GM21447 (cell line): ENCODE results near the gene RGS14.
A peak's percentile ranks its signal among the peaks of the same experiment; 100 is the strongest.
"Not testable (repeated sequence)": the region's sequence is repeated elsewhere in the genome, so short reads cannot be mapped to it uniquely, and the experiment has no call there.

Experiments
- ATAC-seq: cut with Tn5 transposase; IDR thresholded peaks from one replicate; pipeline ENCODE4 v1.9.1; 2021; ENCODE audit not compliant: unreplicated experiment

RGS14 gene

DNA sequence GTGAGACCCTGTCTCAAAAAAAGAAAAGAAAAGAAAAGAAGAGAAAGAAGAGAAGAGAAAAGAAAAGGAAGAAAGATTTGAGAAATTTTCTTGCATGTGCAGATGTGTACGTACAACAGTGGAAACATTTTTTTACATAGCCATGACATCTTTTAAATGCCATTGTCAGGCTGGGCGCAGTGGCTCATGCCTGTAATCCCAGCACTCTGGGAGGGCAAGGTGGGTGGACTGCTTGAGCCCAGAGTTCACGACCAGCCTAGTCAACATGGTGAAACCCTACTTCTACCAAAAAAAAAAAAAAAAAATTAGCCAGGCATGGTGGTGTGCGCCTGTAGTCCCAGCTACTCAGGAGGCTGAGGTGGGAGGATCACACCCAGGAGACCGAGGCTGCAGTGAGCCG is 12.8 kb upstream of the RGS14 start:
- ATAC-seq, result no peak

GRCh38 chr5:177346820-177347219 is 10.9 kb upstream of the RGS14 start:
- ATAC-seq, result no peak

DNA sequence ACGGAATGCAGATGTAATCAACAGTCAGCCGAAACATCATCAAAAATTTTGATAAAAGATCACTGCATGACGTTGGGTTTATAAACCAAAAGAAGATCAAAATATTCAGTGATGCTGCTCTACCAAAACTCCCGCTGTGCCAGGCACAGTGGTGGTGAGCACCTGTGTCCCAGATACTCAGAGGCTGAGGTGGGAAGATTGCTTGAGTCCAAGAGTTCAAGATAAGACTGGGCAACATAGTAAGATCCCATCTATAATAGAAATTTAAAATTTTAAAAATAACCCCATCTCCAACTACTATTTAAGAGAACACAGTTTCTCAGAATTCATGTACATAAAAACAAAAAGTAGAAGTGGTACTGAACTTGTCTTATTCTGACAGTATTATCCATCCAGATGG is 10.0 kb upstream of the RGS14 start:
- no peak for ATAC-seq

- ATAC-seq, result no peak
These were observed 8.4 kb upstream of the RGS14 start for GRCh38 chr5:177349362-177349647.

GRCh38 chr5:177349762-177350161 is 8.0 kb upstream of the RGS14 start:
- no peak for ATAC-seq

- no peak for ATAC-seq
These were observed 6.8 kb upstream of the RGS14 start for GRCh38 chr5:177350776-177351391.

- peak; percentile 96 for ATAC-seq
These were observed 6.1 kb upstream of the RGS14 start, which contains the start of gene LMAN2 for GRCh38 chr5:177351392-177352329. Gene LMAN2 (minus strand): TSS chr5:177351668. CDS start chr5:177351647, 21 bp downstream.

- ATAC-seq, result no peak
These were observed 4.6 kb upstream of the RGS14 start for GRCh38 chr5:177353093-177353492.

DNA sequence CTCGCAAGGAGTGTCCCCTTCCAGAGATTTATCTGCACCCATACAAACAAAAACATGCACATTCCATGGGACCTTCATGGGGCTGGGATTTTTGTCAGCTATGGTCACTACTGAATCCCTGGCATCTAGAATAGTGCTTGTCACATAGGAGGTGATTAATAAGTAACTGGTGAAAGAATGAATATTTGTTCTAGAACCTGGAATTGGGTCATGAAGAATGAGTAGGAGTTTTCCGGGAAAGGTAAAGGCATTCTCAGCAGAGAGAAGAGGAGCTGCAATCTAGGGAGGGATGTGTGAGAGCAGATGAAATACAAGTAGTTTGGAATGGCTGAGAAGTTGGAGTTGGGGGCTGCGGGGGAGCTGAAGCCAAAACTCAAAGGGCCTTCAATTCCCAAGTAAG is 3.5 kb upstream of the RGS14 start:
- no peak for ATAC-seq

- ATAC-seq, result no peak
These were observed 3.0 kb upstream of the RGS14 start for GRCh38 chr5:177354711-177355110.

GRCh38 chr5:177355162-177355867 is 2.4 kb upstream of the RGS14 start:
- ATAC-seq, result no peak

DNA sequence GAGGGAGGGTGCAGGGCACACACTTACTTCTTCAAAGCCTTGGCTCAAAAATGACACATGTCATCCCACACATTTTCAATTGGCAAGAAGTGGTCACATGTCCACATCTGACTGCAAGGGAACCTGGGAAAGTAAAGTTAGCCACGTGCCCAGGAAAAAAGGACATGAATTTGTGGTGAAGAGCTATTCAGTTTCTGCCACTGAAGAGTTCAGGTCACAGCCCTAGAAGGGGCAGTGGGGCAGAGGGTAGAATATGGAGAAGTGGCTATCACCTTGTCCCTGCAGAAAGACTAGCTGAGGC is 1.9 kb upstream of the RGS14 start:
- no peak for ATAC-seq

GRCh38 chr5:177356746-177357145 is 978 bp upstream of the RGS14 start:
- no peak for ATAC-seq

GRCh38 chr5:177357146-177357458 is 622 bp upstream of the RGS14 start:
- ATAC-seq, result no peak

- peak; percentile 3 for ATAC-seq
These were observed 671 bp downstream of the RGS14 start for GRCh38 chr5:177358370-177358819.

- ATAC-seq, result no peak
These were observed 1.7 kb downstream of the RGS14 start for GRCh38 chr5:177359451-177359851.

- ATAC-seq, result no peak
These were observed 2.1 kb downstream of the RGS14 start for GRCh38 chr5:177359860-177360259.

GRCh38 chr5:177360740-177361139 is 3.0 kb downstream of the RGS14 start:
- not testable (repeated sequence) for ATAC-seq

GRCh38 chr5:177361418-177362291 is 3.9 kb downstream of the RGS14 start:
- ATAC-seq, result no peak

- no peak for ATAC-seq
These were observed 4.5 kb downstream of the RGS14 start for GRCh38 chr5:177362292-177362609.
